GM10847 (cell line): Measurements from ENCODE around the gene PLEKHH2.

Experiments used
- POLR2A ChIP-seq: IDR thresholded peaks from 2 replicates; pipeline ENCODE4 v1.6.1; 2011; ENCODE audit not compliant: insufficient read length; ENCODE audit errors: extremely low read depth

Gene PLEKHH2

GRCh38 chr2:43810888-43811287 is 173.8 kb downstream of the PLEKHH2 start:
- TF ChIP-seq POLR2A = no peak

DNA sequence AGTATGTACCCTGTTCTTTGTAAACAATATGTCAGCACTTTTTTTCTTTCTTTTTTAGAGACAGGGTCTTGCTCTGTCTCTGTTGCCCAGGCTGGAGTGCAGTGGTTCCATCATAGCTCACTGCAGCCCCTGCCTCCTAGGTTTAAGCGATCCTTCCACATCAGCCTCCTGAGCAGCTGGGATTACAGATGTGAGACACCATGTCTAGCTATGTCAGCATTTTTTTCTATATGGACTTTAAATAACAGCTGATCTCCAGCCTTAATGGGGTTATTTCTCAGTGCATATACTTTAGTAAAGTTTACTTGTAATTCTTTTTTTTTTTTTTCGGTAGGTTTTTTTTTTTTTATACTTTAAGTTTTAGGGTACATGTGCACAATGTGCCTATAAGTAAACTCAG is 174.9 kb downstream of the PLEKHH2 start:
- TF ChIP-seq POLR2A = no peak

GRCh38 chr2:43812947-43813346 is 175.9 kb downstream of the PLEKHH2 start:
- TF ChIP-seq POLR2A = no peak

DNA sequence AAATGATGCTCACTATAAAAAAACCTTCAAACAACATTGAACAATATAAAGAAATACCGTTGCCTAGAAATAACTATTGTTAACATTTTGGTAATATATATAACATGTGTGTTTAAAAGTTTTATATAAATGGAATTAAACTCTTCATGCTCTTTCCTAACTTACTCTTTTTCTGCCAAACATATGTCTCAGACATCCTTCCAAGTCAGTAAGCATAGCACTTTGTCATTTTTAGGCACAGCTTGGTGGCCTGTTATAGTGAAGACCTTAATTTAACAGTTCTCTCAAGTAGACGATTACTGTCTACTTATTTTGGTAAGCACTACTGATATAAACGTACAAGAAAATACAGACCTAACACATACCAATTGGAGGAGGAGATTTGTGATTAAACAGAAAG is 177.7 kb downstream of the PLEKHH2 start:
- TF ChIP-seq POLR2A = no peak
